HG02981 (cell line): Measurements from ENCODE around the gene STARD9.
A peak's percentile ranks its signal among the peaks of the same experiment; 100 is the strongest.

Experiments used
- ATAC-seq: cut with Tn5 transposase; IDR thresholded peaks from one replicate; pipeline ENCODE4 v1.9.1; 2021; ENCODE audit warnings: mild to moderate bottlenecking, moderate library complexity; ENCODE audit not compliant: unreplicated experiment

The STARD9 gene

DNA sequence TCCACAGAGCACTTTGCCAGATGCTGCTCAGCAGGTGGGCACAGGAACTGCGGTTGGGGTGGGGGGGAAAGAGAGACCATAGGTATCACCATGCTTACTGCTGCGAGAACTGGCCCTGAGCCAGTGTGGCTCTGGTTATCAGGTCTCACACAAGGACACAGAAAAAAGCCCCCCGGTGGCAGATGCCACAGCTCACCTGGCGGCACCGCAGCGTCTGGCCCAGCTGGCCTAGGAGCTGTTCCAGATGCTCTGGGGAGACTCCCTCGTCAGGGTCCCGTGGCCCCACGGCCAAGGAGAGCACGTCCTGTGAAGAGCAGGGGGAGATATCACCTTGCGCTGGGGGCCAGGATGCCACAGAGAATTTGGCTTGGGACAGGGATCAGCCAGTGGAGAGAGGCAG lies 150.7 kb downstream of the STARD9 start:
- no peak for ATAC-seq

DNA sequence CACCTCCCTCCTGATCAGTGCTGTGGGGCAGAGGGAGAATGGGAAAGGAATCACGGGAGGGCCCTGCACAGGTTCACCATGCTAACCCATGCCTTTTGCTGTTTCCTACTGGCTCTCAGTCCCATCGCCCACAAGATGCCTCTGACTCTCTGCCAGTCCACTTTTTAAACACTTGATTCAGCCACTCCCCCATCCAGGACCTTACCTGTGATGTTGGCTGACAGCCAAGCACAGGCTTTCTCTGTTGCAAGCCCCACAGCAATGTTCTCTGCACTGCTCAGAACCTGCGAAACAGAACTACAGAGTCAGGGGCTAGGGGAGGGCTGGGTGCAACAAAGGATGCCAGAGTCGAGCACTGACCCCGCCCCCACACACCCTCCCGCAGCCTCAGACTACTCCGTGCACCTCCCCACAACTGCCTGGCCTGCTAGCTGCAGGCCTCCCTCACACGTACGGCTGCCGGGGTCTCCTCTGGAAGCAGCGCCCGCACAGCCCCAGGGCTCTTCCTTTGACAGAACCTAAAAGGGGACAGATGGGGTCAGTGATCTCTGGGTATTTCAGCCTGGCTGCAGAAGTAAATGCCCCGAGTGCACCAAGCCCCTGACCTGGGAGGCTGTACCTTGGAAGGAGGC lies 152.5 kb downstream of the STARD9 start:
- ATAC-seq = no peak

DNA sequence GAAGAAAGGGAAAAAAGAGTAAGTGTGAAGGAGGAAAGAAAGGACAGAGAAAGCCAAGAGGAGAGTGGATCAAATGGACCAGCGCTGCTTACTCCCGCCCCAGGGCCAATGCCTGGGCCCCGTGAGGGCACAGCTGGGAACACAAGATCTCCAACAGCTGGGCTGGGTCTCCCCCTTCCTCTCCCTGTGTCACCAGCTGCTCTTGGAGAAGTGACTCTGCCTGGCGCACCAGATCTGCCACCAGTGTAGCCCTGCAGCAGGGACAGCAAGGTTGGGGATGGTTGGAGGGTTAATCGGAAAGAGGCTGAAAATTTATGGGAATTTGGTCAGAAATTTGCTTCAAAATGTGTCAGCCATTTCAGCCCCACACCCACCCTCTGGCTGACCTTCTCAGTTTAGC lies 153.2 kb downstream of the STARD9 start:
- no peak for ATAC-seq

DNA sequence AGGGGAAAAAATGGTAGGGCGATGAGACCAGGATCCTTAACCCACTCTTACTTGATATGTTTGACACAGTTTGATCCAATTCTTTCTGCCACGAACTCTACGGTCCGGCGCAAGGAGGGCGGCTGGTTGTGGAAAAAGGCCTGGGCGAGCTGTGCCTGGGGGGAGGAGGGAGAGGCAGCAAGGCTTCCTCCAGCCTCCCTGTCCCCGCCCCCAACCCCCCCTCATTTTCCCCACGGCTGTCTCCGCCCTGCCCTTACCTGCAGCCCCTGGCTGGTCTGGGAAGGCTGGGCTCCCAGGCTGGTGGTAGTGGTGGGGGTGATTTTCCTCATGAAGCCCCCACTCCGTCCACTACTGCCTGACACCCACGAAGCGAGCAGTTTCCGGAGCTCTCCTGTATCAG lies 153.6 kb downstream of the STARD9 start:
- no peak for ATAC-seq

DNA sequence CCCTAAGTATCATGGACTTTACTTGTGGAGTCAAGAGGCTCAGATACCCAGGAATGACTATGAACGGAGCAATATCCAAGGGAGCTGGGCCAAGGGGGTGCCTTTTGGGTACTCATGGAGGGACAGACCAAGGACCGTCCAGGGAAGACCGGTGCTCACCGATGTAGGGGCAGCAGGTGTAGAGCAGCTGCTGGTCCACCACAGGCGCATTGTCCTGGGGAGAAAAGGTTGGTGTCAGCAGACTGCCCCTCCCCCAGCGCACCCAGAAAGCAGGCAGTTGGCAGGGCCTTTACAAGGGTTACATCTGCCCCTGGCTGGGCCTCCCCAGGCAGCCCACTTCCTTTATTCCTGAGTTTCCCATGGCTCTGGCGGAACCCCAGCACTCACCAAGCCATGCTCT lies 154.0 kb downstream of the STARD9 start:
- ATAC-seq = no peak

DNA sequence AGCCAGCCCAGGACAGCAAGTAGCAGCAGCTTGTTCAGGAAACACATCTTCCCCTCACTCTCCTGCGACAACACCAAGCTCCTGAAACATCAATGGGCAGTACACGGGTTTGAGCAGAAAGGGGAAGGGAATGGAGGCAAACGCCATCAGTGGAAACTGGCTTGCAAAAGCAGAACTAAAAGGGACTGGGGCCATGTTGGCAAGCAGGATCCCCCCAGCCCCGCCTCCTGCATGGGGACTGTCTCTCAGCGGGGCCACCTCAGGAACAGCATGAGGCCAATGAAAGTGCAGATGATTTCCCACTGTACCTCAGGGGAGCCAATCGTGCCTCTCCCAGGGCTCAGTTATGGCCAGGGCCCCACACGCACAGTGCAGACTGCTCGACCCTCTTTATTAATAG lies 154.7 kb downstream of the STARD9 start:
- no peak for ATAC-seq

GRCh38 chr15:42730536-42730935 lies 155.1 kb downstream of the STARD9 start:
- no peak for ATAC-seq

GRCh38 chr15:42731461-42731860 lies 156.1 kb downstream of the STARD9 start:
- ATAC-seq = no peak

DNA sequence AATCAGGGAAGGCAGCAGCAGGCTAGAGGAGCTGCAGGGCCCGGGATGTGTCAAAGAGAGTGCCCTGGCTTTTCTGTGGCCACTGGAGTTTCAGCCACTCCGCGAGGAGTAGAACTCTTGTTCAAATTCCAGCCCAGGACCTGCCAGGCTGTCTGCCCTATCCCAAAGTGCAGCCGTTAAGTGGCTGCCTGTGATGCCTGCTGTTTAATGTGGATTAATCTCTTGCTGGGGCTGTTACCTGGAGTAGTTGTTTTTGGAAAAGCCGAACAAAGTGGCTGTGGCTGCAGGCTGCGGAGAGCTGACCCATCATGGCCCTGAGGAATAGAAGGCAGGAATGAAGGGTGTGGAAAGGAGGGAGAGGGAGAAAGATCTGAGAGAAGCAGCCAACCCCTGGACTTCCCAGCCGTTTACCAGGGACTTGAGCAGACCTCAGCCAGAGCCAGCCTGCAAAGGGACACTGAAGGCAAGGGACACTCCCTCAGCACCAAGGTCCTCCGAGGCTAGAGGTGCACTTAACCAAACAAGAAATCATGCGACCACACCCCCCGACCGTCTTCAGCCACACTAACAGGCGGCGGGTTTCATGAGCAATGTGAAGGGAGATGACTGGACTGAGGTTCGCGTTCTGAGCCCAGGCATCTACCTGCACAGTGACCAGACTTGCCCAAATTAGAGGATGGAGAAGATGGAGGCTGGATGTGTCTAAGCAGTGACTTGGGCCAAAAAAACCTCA lies 156.9 kb downstream of the STARD9 start:
- ATAC-seq = no peak

- no peak for ATAC-seq
Observed at GRCh38 chr15:42733027-42733426, 157.6 kb downstream of the STARD9 start.

DNA sequence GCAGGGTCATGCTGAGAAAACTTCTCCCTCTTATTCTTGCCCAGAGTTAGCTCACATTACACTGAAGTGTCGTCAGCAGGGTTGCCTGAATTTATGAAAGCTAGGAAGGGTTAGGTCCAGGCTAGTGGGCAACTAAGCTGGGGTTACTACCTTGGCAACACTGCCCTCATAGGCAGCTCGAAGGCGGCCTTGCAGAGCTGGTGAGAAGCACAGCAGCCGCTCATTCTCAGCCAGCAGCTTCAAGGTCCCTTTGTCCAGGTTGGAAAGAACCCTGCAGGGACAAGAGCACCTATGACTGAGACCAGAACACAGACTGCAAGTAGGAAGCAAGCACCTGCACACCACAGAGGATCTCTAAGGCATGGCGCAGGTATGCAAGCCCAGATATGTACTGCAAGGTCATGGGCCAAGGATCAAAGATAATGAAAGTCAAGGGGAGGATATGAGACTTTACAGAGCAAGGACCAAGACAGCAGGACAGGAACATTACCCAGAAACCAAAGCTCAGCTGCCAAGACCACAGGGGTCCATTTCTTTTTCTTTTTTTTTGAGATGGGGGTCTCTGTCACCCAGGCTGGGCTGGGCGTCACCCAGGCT lies 158.8 kb downstream of the STARD9 start:
- no peak for ATAC-seq

GRCh38 chr15:42735382-42736165 lies 160.2 kb downstream of the STARD9 start:
- ATAC-seq = no peak

DNA sequence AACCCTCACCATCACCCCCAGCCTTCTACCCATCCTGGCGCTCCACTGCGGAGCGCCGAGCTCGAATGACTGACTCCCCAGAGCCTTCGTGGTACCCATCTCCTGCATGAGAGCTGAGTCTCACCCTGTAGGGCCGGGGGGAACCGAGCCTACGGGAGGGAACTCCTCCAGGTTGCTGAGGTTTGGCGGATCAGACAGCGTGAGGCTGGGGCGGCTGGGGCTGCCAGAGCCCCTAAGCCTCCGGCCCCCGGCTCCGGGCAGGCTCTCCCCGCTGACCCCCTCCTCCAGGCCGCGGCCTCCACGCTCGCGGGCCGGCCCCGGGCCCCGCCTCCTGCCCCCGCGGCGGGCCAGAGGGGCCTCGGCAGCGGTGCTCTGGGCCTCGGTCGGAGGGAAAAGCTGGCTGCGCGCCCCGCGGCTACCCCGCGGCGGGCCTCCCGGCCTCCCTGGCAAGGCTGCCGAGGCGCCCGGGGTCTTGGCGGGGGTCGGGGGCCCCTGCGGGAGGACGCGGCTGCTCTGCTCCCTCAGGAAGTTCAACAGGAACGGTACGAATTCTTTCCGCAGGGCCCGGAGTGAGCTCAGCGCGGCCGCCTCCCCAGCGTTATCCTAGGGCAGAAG lies 160.9 kb downstream of the STARD9 start:
- peak; percentile 24 for ATAC-seq

GRCh38 chr15:42736793-42737528 lies 161.6 kb downstream of the STARD9 start, which contains the start of gene CDAN1:
Gene CDAN1 (minus strand): TSS chr15:42737128. CDS start chr15:42737102, 26 bp downstream.
- peak; percentile 78 for ATAC-seq

- ATAC-seq = no peak
Observed at GRCh38 chr15:42737529-42738328, 162.3 kb downstream of the STARD9 start.

- no peak for ATAC-seq
Observed at GRCh38 chr15:42741710-42742109, 166.3 kb downstream of the STARD9 start.

DNA sequence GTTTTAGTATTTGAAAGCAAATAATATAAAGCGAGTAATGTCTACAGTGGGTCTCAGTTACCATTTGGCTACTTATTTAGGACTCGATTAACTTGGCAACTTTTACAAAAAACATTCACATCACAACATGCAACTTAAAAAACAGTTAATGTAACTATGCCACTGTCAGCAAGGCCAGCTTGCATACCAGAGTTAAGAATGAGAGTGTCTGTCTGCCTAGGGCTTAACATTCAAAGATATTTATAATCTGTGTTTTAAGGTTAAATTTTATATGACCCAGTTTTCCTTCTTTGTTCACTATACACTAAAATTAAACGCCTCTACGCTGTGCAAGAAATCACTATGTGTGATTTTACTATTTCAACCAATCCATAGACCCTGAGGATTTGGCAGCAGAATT lies 166.7 kb downstream of the STARD9 start:
- no peak for ATAC-seq

DNA sequence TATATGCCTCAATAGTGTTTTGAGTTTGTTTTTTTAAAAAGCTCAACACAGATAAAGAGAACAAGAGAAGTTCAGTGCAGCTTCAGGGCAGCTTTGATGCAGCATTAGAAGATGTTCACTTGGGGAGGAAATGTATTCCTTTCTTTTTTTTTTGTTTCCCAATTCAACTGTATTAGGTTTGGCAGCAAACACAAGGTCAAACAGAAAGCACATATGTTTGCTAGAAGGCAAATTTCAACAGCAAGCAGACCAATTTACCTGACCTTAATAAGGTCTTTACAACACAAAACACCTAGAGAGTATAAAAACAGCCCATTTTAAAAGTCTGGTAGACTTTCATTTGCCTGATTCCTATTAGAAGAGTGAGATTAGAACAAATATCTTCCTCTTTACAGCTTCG lies 168.8 kb downstream of the STARD9 start:
- ATAC-seq = no peak

DNA sequence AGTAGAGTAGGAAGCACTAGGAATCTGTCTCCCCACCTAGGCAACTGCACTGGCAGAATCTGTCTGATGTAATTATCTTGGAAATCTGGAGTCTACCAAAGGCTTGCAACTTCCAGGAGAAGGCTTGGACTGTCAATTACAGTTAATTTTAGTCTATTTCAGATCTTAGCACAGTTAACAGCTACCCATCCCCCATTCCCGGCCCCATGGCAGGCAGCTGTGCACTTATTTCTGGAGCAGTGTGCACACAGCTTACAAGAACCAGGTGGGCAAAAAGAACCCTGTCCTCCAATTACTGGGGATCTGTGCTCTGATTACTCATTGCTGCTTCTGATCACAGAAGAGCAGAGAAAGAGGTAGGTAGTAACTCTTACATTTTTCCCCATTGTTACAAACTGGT lies 173.9 kb downstream of the STARD9 start:
- no peak for ATAC-seq

- no peak for ATAC-seq
Observed at GRCh38 chr15:42750306-42750705, 174.9 kb downstream of the STARD9 start.
